HG02970 (cell line): ENCODE measurements around the gene ZNF488.

Source experiments
- ATAC-seq: cut with Tn5 transposase; IDR thresholded peaks from one replicate; pipeline ENCODE4 v1.9.1; 2021; ENCODE audit warnings: mild to moderate bottlenecking, moderate library complexity, moderate number of reproducible peaks; ENCODE audit not compliant: unreplicated experiment, low FRiP score

The ZNF488 gene

GRCh38 chr10:47351899-47352815, 31.9 kb downstream of the ZNF488 start:
- ATAC-seq: no peak

GRCh38 chr10:47350671-47351640, 33.1 kb downstream of the ZNF488 start:
- no peak for ATAC-seq

GRCh38 chr10:47349941-47350371, 34.1 kb downstream of the ZNF488 start:
- no peak for ATAC-seq

- no peak for ATAC-seq
These were observed 34.6 kb downstream of the ZNF488 start for GRCh38 chr10:47349516-47349915.

GRCh38 chr10:47348661-47349470, 35.2 kb downstream of the ZNF488 start:
- ATAC-seq: no peak

- no peak for ATAC-seq
These were observed 35.9 kb downstream of the ZNF488 start, which contains the start of gene RBP3 for GRCh38 chr10:47348138-47348651. Gene RBP3, plus strand, starts transcription at chr10:47348363. Its CDS starts 122 bp downstream, at chr10:47348485.

GRCh38 chr10:47347303-47347675, 36.8 kb downstream of the ZNF488 start:
- no peak for ATAC-seq

- no peak for ATAC-seq
These were observed 37.4 kb downstream of the ZNF488 start for GRCh38 chr10:47346581-47347302.

GRCh38 chr10:47344996-47345870, 38.9 kb downstream of the ZNF488 start:
- no peak for ATAC-seq

GRCh38 chr10:47340608-47341170, 43.4 kb downstream of the ZNF488 start:
- ATAC-seq: no peak

- ATAC-seq: no peak
These were observed 44.1 kb downstream of the ZNF488 start for GRCh38 chr10:47339759-47340607.

GRCh38 chr10:47339186-47339735, 44.8 kb downstream of the ZNF488 start:
- no peak for ATAC-seq

- ATAC-seq: no peak
These were observed 46.8 kb downstream of the ZNF488 start for GRCh38 chr10:47337310-47337709.

- no peak for ATAC-seq
These were observed 47.5 kb downstream of the ZNF488 start for GRCh38 chr10:47336387-47337134.

- no peak for ATAC-seq
These were observed 48.2 kb downstream of the ZNF488 start for GRCh38 chr10:47335906-47336305.
